Measurements from ENCODE around the gene ANXA3.

ANXA3 gene

GRCh38 chr4:78622253-78622979, 70.8 kb downstream of the ANXA3 start:
- Histone ChIP-seq H3K4me3 (ENCODE audit: low read length) (no peak overlapping the region), H3K27ac (ENCODE audit: low read length) (no peak overlapping the region)
- WGBS (ENCODE audit: insufficient coverage, insufficient read length): no CpG with 5 or more reads among the region's 6 CpGs

GRCh38 chr4:78624048-78624447, 72.5 kb downstream of the ANXA3 start:
- Histone ChIP-seq H3K27ac (ENCODE audit: low read length) (no peak overlapping the region), H3K4me1 (ENCODE audit: control insufficient read depth, insufficient read depth, low read length) (no peaks in the 10 kb centered on the region), H3K9me3 (ENCODE audit: control insufficient read depth, insufficient read depth, low read length) (no peaks in the 10 kb centered on the region), H3K36me3 (ENCODE audit: control insufficient read depth, insufficient read depth, low read length) (no peaks in the 10 kb centered on the region), H3K4me3 (ENCODE audit: low read length) (no peak overlapping the region), H3K27me3 (ENCODE audit: control insufficient read depth, insufficient read depth, low read length) (no peaks in the 10 kb centered on the region)
- 91% methylated on average over 1 of the region's 7 CpGs for WGBS (ENCODE audit: insufficient coverage, insufficient read length)
- no peak for DNase-seq (ENCODE audit: low read depth, low spot score)

More at GRCh38 chr4:78622253-78622979, 70.8 kb downstream of the ANXA3 start:
- no peaks in the 10 kb centered on the region for H3K27me3 ChIP-seq (ENCODE audit: control insufficient read depth, insufficient read depth, low read length)
- H3K36me3 ChIP-seq (ENCODE audit: control insufficient read depth, insufficient read depth, low read length): no peaks in the 10 kb centered on the region
- no peaks in the 10 kb centered on the region for H3K4me1 ChIP-seq (ENCODE audit: control insufficient read depth, insufficient read depth, low read length)
- DNase-seq (ENCODE audit: low read depth, low spot score): no peak
- H3K9me3 ChIP-seq (ENCODE audit: control insufficient read depth, insufficient read depth, low read length): no peaks in the 10 kb centered on the region

- Histone ChIP-seq H3K27me3 (ENCODE audit: control insufficient read depth, insufficient read depth, low read length) (no peaks in the 10 kb centered on the region), H3K27ac (ENCODE audit: low read length) (no peak overlapping the region), H3K4me3 (ENCODE audit: low read length) (no peak overlapping the region), H3K4me1 (ENCODE audit: control insufficient read depth, insufficient read depth, low read length) (no peaks in the 10 kb centered on the region), H3K36me3 (ENCODE audit: control insufficient read depth, insufficient read depth, low read length) (no peaks in the 10 kb centered on the region), H3K9me3 (ENCODE audit: control insufficient read depth, insufficient read depth, low read length) (no peaks in the 10 kb centered on the region)
- WGBS (ENCODE audit: insufficient coverage, insufficient read length): no CpG with 5 or more reads among the region's 2 CpGs
- no peak for DNase-seq (ENCODE audit: low read depth, low spot score)
Observed at GRCh38 chr4:78625073-78625472, 73.5 kb downstream of the ANXA3 start.

GRCh38 chr4:78627046-78627965, 75.7 kb downstream of the ANXA3 start:
- no peaks in the 10 kb centered on the region for H3K4me1 ChIP-seq (ENCODE audit: control insufficient read depth, insufficient read depth, low read length)
- H3K27me3 ChIP-seq (ENCODE audit: control insufficient read depth, insufficient read depth, low read length): no peaks in the 10 kb centered on the region
- no peaks in the 10 kb centered on the region for H3K36me3 ChIP-seq (ENCODE audit: control insufficient read depth, insufficient read depth, low read length)
- no peak for DNase-seq (ENCODE audit: low read depth, low spot score)
- no peak overlapping the region for H3K27ac ChIP-seq (ENCODE audit: low read length)
- no peaks in the 10 kb centered on the region for H3K9me3 ChIP-seq (ENCODE audit: control insufficient read depth, insufficient read depth, low read length)
- no CpG with 5 or more reads among the region's 3 CpGs for WGBS (ENCODE audit: insufficient coverage, insufficient read length)
- H3K4me3 ChIP-seq (ENCODE audit: low read length): no peak overlapping the region

- DNase-seq (ENCODE audit: low read depth, low spot score): no peak
- no peaks in the 10 kb centered on the region for H3K4me1 ChIP-seq (ENCODE audit: control insufficient read depth, insufficient read depth, low read length)
- no CpG with 5 or more reads among the region's 4 CpGs for WGBS (ENCODE audit: insufficient coverage, insufficient read length)
- H3K9me3 ChIP-seq (ENCODE audit: control insufficient read depth, insufficient read depth, low read length): no peaks in the 10 kb centered on the region
- no peaks in the 10 kb centered on the region for H3K27me3 ChIP-seq (ENCODE audit: control insufficient read depth, insufficient read depth, low read length)
- H3K4me3 ChIP-seq (ENCODE audit: low read length): no peak overlapping the region
- H3K36me3 ChIP-seq (ENCODE audit: control insufficient read depth, insufficient read depth, low read length): no peaks in the 10 kb centered on the region
- H3K27ac ChIP-seq (ENCODE audit: low read length): no peak overlapping the region
Observed at GRCh38 chr4:78627966-78628678, 76.6 kb downstream of the ANXA3 start.

GRCh38 chr4:78629991-78630541, 78.5 kb downstream of the ANXA3 start:
- Histone ChIP-seq H3K4me3 (ENCODE audit: low read length) (no peak overlapping the region), H3K9me3 (ENCODE audit: control insufficient read depth, insufficient read depth, low read length) (no peaks in the 10 kb centered on the region), H3K27ac (ENCODE audit: low read length) (no peak overlapping the region), H3K4me1 (ENCODE audit: control insufficient read depth, insufficient read depth, low read length) (no peaks in the 10 kb centered on the region), H3K27me3 (ENCODE audit: control insufficient read depth, insufficient read depth, low read length) (no peaks in the 10 kb centered on the region), H3K36me3 (ENCODE audit: control insufficient read depth, insufficient read depth, low read length) (no peaks in the 10 kb centered on the region)
- WGBS (ENCODE audit: insufficient coverage, insufficient read length): no CpG with 5 or more reads among the region's 4 CpGs
- DNase-seq (ENCODE audit: low read depth, low spot score): no peak

GRCh38 chr4:78630615-78631014, 79.0 kb downstream of the ANXA3 start:
- Histone ChIP-seq H3K27me3 (ENCODE audit: control insufficient read depth, insufficient read depth, low read length) (no peaks in the 10 kb centered on the region), H3K4me3 (ENCODE audit: low read length) (no peak overlapping the region), H3K27ac (ENCODE audit: low read length) (no peak overlapping the region), H3K4me1 (ENCODE audit: control insufficient read depth, insufficient read depth, low read length) (no peaks in the 10 kb centered on the region), H3K36me3 (ENCODE audit: control insufficient read depth, insufficient read depth, low read length) (no peaks in the 10 kb centered on the region), H3K9me3 (ENCODE audit: control insufficient read depth, insufficient read depth, low read length) (no peaks in the 10 kb centered on the region)
- no CpG with 5 or more reads among the region's 2 CpGs for WGBS (ENCODE audit: insufficient coverage, insufficient read length)
- DNase-seq (ENCODE audit: low read depth, low spot score): no peak

- no peak for DNase-seq (ENCODE audit: low read depth, low spot score)
- Histone ChIP-seq H3K36me3 (ENCODE audit: control insufficient read depth, insufficient read depth, low read length) (no peaks in the 10 kb centered on the region), H3K4me3 (ENCODE audit: low read length) (no peak overlapping the region), H3K9me3 (ENCODE audit: control insufficient read depth, insufficient read depth, low read length) (no peaks in the 10 kb centered on the region), H3K4me1 (ENCODE audit: control insufficient read depth, insufficient read depth, low read length) (no peaks in the 10 kb centered on the region), H3K27ac (ENCODE audit: low read length) (no peak overlapping the region), H3K27me3 (ENCODE audit: control insufficient read depth, insufficient read depth, low read length) (no peaks in the 10 kb centered on the region)
- no CpG with 5 or more reads among the region's 5 CpGs for WGBS (ENCODE audit: insufficient coverage, insufficient read length)
Observed at GRCh38 chr4:78634011-78634664, 82.6 kb downstream of the ANXA3 start.

GRCh38 chr4:78638337-78639172, 87.0 kb downstream of the ANXA3 start:
- Histone ChIP-seq H3K27ac (ENCODE audit: low read length) (no peak overlapping the region), H3K4me3 (ENCODE audit: low read length) (no peak overlapping the region), H3K27me3 (ENCODE audit: control insufficient read depth, insufficient read depth, low read length) (no peaks in the 10 kb centered on the region), H3K4me1 (ENCODE audit: control insufficient read depth, insufficient read depth, low read length) (no peaks in the 10 kb centered on the region), H3K9me3 (ENCODE audit: control insufficient read depth, insufficient read depth, low read length) (no peaks in the 10 kb centered on the region), H3K36me3 (ENCODE audit: control insufficient read depth, insufficient read depth, low read length) (no peaks in the 10 kb centered on the region)
- no CpG with 5 or more reads among the region's 4 CpGs for WGBS (ENCODE audit: insufficient coverage, insufficient read length)
- DNase-seq (ENCODE audit: low read depth, low spot score): no peak
